ENCODE measurements around the gene ACTN4.

DNA sequence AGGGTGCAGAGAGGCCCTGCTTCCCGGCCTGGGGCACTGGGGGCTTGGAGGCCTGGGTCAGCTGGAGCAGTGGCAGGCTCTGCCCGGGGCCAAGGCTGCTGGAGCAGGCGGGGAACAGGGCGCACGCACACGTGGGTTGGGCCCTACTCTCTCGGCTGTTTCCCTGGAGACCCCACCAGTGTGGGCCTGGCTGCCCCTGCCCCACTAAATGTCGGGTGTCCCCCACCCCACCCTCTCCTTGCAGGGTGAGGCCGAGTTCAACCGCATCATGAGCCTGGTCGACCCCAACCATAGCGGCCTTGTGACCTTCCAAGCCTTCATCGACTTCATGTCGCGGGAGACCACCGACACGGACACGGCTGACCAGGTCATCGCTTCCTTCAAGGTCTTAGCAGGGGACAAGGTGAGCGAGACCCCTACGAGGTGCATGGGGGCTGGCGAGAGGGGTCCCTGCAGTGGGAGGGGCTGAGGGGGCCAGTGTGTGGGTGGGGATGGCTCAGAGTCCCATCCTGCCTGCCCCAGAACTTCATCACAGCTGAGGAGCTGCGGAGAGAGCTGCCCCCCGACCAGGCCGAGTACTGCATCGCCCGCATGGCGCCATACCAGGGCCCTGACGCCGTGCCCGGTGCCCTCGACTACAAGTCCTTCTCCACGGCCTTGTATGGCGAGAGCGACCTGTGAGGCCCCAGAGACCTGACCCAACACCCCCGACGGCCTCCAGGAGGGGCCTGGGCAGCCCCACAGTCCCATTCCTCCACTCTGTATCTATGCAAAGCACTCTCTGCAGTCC is 81.5 kb downstream of the ACTN4 start:
- TF ChIP-seq, protein P1, sequence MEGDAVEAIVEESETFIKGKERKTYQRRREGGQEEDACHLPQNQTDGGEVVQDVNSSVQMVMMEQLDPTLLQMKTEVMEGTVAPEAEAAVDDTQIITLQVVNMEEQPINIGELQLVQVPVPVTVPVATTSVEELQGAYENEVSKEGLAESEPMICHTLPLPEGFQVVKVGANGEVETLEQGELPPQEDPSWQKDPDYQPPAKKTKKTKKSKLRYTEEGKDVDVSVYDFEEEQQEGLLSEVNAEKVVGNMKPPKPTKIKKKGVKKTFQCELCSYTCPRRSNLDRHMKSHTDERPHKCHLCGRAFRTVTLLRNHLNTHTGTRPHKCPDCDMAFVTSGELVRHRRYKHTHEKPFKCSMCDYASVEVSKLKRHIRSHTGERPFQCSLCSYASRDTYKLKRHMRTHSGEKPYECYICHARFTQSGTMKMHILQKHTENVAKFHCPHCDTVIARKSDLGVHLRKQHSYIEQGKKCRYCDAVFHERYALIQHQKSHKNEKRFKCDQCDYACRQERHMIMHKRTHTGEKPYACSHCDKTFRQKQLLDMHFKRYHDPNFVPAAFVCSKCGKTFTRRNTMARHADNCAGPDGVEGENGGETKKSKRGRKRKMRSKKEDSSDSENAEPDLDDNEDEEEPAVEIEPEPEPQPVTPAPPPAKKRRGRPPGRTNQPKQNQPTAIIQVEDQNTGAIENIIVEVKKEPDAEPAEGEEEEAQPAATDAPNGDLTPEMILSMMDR (conservative IDR thresholded peaks at IDR 0.05), result no peak
- no peak for TF ChIP-seq ZFX (IDR thresholded peaks at IDR 0.05)

Measured in C4-2B (cell line).